GM10847 (cell line): ENCODE measurements around the gene PROSER2.

Experiments used
- POLR2A ChIP-seq: IDR thresholded peaks from 2 replicates; pipeline ENCODE4 v1.6.1; 2011; ENCODE audit not compliant: insufficient read length; ENCODE audit errors: extremely low read depth

The PROSER2 gene

GRCh38 chr10:11919271-11919670 lies 96.1 kb downstream of the PROSER2 start:
- no peak for TF ChIP-seq POLR2A
